ENCODE results near the gene SOX13. TPM values are rescaled to one million over a fixed set of nuclear protein-coding genes. Genes with fewer than 3 reads are reported as not detected.
A peak's percentile ranks its signal among the peaks of the same experiment; 100 is the strongest.

SOX13 gene
- total RNA-seq, 4 donors from 2014 or later, result 15.6 to 31.1 (median 16.3) TPM

DNA sequence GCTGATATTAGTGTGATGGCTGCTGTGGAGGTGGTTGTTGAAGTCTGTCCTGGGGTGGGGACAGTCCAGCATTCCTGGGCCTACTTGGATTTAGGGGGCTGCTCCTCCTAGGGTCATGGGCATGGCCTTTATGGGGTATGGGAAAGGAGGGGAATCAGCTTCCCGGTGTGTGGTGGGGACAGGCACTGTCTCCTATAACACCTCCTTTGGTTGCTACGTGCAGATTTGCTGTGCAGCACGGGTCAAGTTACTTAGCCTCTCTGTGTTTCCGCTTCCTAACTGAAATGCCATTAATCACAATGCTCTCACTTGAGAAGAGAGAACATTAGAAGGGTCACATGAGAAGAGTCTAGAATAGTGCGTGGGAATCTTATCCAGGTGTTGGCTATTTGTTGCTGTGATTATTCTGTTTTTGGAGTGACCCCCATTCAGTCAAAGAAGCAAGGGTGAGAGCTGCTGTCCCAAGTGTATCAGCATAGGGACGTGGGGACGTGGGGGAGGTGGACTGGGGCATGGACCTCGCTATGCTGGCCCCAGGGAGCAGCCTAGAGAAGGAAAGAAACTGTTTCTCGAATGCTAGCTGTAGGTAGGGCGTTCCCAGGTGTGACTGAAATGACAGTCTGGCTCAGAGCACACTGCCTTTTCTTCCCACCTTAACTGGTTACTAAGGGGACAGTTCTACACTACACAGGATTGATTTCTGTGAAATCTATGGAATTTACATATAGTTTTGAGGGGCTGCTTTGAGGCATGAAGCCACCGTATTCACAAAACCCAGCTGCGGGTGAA is 19.9 kb downstream of the SOX13 start:
- H3K27ac ChIP-seq, result peak overlapping the region; percentile 9 to 42 (median 32)
- ATAC-seq (no peak), DNase-seq (no peak)
- H3K36me3 ChIP-seq, result no peaks in the 10 kb centered on the region
- no peaks in the 10 kb centered on the region for H3K9me3 ChIP-seq
- no peak overlapping the region for H3K4me3 ChIP-seq
- intact Hi-C loops (cut with DNase I; ENCODE audit: low total_unique reads) (no loop called here), in situ Hi-C loops (cut with MboI; ENCODE audit: low sequenced_read_pairs in 4 of 4) (no loop called here)
- H3K4me1 ChIP-seq, result peaks cover 76 to 79% of the 10 kb centered on the region in 2 donors
- no peaks in the 10 kb centered on the region for H3K27me3 ChIP-seq
- TF ChIP-seq POLR2A (IDR thresholded peaks at IDR 0.05), result no peak
- TF ChIP-seq, protein P1, sequence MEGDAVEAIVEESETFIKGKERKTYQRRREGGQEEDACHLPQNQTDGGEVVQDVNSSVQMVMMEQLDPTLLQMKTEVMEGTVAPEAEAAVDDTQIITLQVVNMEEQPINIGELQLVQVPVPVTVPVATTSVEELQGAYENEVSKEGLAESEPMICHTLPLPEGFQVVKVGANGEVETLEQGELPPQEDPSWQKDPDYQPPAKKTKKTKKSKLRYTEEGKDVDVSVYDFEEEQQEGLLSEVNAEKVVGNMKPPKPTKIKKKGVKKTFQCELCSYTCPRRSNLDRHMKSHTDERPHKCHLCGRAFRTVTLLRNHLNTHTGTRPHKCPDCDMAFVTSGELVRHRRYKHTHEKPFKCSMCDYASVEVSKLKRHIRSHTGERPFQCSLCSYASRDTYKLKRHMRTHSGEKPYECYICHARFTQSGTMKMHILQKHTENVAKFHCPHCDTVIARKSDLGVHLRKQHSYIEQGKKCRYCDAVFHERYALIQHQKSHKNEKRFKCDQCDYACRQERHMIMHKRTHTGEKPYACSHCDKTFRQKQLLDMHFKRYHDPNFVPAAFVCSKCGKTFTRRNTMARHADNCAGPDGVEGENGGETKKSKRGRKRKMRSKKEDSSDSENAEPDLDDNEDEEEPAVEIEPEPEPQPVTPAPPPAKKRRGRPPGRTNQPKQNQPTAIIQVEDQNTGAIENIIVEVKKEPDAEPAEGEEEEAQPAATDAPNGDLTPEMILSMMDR (IDR thresholded peaks at IDR 0.05 in 4 of 5, conservative IDR thresholded peaks at IDR 0.05 in 1 of 5), result no peak

DNA sequence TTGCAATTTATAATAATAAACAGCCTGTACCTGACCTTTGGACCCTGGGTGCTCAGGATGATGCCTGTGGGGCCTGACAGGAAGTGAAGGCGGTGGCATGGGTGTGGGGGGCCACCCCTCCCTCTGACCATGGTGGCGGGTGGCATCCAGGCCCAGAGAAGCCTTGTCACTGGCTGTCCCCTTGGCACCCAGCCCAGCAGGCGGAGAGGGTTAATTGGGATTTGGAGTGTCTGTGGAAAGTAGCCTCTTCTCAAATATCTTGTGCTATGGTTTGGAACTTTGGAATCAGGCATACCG is 20.5 kb downstream of the SOX13 start:
- Histone ChIP-seq H3K27me3 (no peaks in the 10 kb centered on the region), H3K4me3 (no peak overlapping the region), H3K36me3 (no peaks in the 10 kb centered on the region), H3K27ac (peak overlapping the region; percentile 6 to 52 (median 26)), H3K4me1 (peaks cover 71 to 74% of the 10 kb centered on the region in 2 donors), H3K9me3 (no peaks in the 10 kb centered on the region)
- DNase-seq (no peak), ATAC-seq (no peak)
- in situ Hi-C loops (cut with MboI; ENCODE audit: low sequenced_read_pairs in 4 of 4) (no loop called here), intact Hi-C loops (cut with DNase I; ENCODE audit: low total_unique reads) (no loop called here)
- TF ChIP-seq POLR2A (IDR thresholded peaks at IDR 0.05), result no peak
- TF ChIP-seq, protein P1 (IDR thresholded peaks at IDR 0.05 in 4 of 5, conservative IDR thresholded peaks at IDR 0.05 in 1 of 5), result no peak

DNA sequence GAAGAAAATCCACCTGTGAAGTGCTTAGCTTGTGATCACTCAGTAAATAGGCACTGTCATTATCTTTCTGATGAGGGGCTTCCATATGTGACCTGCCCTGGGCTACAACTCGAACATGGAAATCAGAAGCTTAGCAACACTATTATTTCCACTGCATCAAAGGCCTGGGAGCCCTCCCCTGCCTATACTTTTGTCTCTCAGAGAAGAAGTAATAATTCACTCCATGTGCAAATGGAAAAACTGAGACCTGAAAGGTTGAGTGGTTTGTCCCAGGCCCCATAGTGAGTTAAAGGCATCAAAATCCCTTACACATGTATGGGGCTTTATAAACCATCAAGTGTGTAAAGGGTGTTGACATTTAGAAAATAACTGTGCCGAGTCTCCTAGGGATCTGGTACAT is 20.9 kb downstream of the SOX13 start:
- ATAC-seq (no peak), DNase-seq (no peak)
- in situ Hi-C loops (cut with MboI; ENCODE audit: low sequenced_read_pairs in 4 of 4), result no loop called here
- H3K27ac ChIP-seq, result peak overlapping the region in 3 of 4 donors; percentile 6 to 52 (median 42)
- no peak for TF ChIP-seq POLR2A (IDR thresholded peaks at IDR 0.05)
- TF ChIP-seq, protein P1 (IDR thresholded peaks at IDR 0.05 in 4 of 5, conservative IDR thresholded peaks at IDR 0.05 in 1 of 5), result no peak
- no peak overlapping the region for H3K4me3 ChIP-seq
- H3K4me1 ChIP-seq, result peaks cover 70% of the 10 kb centered on the region in 2 donors
- no peaks in the 10 kb centered on the region for H3K27me3 ChIP-seq
- intact Hi-C loops (cut with DNase I; ENCODE audit: low total_unique reads), result no loop called here
- no peaks in the 10 kb centered on the region for H3K9me3 ChIP-seq
- no peaks in the 10 kb centered on the region for H3K36me3 ChIP-seq

DNA sequence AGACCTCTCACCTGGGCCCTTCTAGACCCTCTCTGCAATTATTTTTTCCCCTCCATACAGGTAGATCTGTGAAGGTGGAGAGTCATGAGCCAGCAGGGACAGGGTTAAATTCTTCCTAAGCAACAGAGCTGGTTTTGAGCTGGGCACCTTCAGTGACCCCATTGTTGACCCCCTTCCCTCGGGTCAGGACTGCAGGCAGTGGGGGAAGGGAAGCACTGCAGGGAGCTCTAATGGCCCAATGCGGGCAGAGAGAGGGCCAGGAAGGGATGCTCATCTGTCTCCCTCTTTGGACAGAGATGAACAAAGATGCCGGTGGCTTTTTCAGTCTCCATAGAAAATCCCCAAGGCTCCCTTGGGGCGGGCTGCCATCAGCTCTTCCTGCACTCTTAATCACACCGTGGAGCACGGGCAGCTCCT is 21.4 kb downstream of the SOX13 start:
- no peaks in the 10 kb centered on the region for H3K27me3 ChIP-seq
- no peaks in the 10 kb centered on the region for H3K36me3 ChIP-seq
- DNase-seq (no peak), ATAC-seq (no peak)
- peaks cover 66 to 72% of the 10 kb centered on the region in 2 donors for H3K4me1 ChIP-seq
- in situ Hi-C loops (cut with MboI; ENCODE audit: low sequenced_read_pairs in 4 of 4), result no loop called here
- H3K4me3 ChIP-seq, result no peak overlapping the region
- no peak for TF ChIP-seq POLR2A (IDR thresholded peaks at IDR 0.05)
- TF ChIP-seq, protein P1 (IDR thresholded peaks at IDR 0.05 in 4 of 5, conservative IDR thresholded peaks at IDR 0.05 in 1 of 5), result no peak
- H3K27ac ChIP-seq, result peak overlapping the region; percentile 26 to 52 (median 42)
- intact Hi-C loops (cut with DNase I; ENCODE audit: low total_unique reads), result no loop called here
- H3K9me3 ChIP-seq, result no peaks in the 10 kb centered on the region

Data from gastrocnemius medialis (tissue), 4 donors.